ENCODE measurements around the gene MDM2.

GRCh38 chr12:68871921-68872320 lies 63.9 kb downstream of the MDM2 start:
- no peak for TF ChIP-seq POLR2A (IDR thresholded peaks at IDR 0.05)
- TF ChIP-seq, protein P1, sequence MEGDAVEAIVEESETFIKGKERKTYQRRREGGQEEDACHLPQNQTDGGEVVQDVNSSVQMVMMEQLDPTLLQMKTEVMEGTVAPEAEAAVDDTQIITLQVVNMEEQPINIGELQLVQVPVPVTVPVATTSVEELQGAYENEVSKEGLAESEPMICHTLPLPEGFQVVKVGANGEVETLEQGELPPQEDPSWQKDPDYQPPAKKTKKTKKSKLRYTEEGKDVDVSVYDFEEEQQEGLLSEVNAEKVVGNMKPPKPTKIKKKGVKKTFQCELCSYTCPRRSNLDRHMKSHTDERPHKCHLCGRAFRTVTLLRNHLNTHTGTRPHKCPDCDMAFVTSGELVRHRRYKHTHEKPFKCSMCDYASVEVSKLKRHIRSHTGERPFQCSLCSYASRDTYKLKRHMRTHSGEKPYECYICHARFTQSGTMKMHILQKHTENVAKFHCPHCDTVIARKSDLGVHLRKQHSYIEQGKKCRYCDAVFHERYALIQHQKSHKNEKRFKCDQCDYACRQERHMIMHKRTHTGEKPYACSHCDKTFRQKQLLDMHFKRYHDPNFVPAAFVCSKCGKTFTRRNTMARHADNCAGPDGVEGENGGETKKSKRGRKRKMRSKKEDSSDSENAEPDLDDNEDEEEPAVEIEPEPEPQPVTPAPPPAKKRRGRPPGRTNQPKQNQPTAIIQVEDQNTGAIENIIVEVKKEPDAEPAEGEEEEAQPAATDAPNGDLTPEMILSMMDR (IDR thresholded peaks at IDR 0.05) = no peak
